CD14-positive monocyte (primary cell): ENCODE results near the gene NBEA. TPM values are rescaled to one million over a fixed set of nuclear protein-coding genes. Genes with fewer than 3 reads are reported as not detected.

Experiments
- DNase-seq, 3 donors: peaks; one replicate each; pipeline ENCODE4 v3.0.0-alpha.2; 2011 to 2022
- H2AFZ ChIP-seq: 2 replicates; pipeline ENCODE4 v1.6.0; 2012; ENCODE audit warnings: mild to moderate bottlenecking, low read depth, low read length, inconsistent platforms; ENCODE audit not compliant: insufficient read depth, poor library complexity, severe bottlenecking
- H3K27ac ChIP-seq, 2 donors: 1 replicate in 1 of 2; 2 replicates in 1 of 2; pipeline ENCODE4 v1.5.1; 2012 to 2013; ENCODE audit warnings: low read length in 2 of 2, control low read depth in 1 of 2, inconsistent platforms in 1 of 2, low read depth in 1 of 2, mild to moderate bottlenecking in 1 of 2
- H3K27me3 ChIP-seq, 2 donors: one replicate each; pipeline versions ENCODE4 v1.6.0 to v1.6.1; 2011 to 2013; ENCODE audit warnings: low read length in 2 of 2; ENCODE audit not compliant: control insufficient read depth in 2 of 2, insufficient read depth in 2 of 2
- H3K36me3 ChIP-seq, 2 donors: replicated peaks in 1 of 2; 1 replicate in 1 of 2; 2 replicates in 1 of 2; pipeline versions ENCODE4 v1.5.1 to v1.6.1; 2012 to 2013; ENCODE audit warnings: low read length in 2 of 2, control low read depth in 1 of 2, inconsistent platforms in 1 of 2, mild to moderate bottlenecking in 1 of 2; ENCODE audit not compliant: insufficient read depth in 2 of 2, control insufficient read depth in 1 of 2
- H3K4me1 ChIP-seq, 2 donors: 1 replicate in 1 of 2; 2 replicates in 1 of 2; pipeline versions ENCODE4 v1.5.1 to v1.6.1; 2012 to 2013; ENCODE audit warnings: low read length in 2 of 2, control low read depth in 1 of 2, inconsistent platforms in 1 of 2, mild to moderate bottlenecking in 1 of 2, moderate library complexity in 1 of 2; ENCODE audit not compliant: insufficient read depth in 2 of 2, control insufficient read depth in 1 of 2
- H3K4me2 ChIP-seq: replicated peaks from 2 replicates; pipeline ENCODE3; 2012; ENCODE audit warnings: low read length, moderate library complexity, mild to moderate bottlenecking; ENCODE audit not compliant: poor library complexity, severe bottlenecking; ENCODE audit errors: extremely low read depth
- H3K4me3 ChIP-seq, 3 experiments: fragments of 200-600 bp in 1 of 3; sonication (generic) in 1 of 3; replicated peaks in 1 of 3; 1 replicate in 2 of 3; 2 replicates in 1 of 3; pipeline ENCODE4 v1.5.1; 2011 to 2013; ENCODE audit warnings: low read length in 3 of 3, mild to moderate bottlenecking in 3 of 3, control low read depth in 2 of 3, low read depth in 2 of 3, inconsistent platforms in 1 of 3, moderate library complexity in 1 of 3
- H3K79me2 ChIP-seq: 2 replicates; pipeline ENCODE4 v1.6.0; 2012; ENCODE audit warnings: mild to moderate bottlenecking, control low read depth, inconsistent platforms, low read length, moderate library complexity; ENCODE audit not compliant: insufficient read depth
- H3K9ac ChIP-seq: 2 replicates; pipeline ENCODE4 v1.6.0; 2017; ENCODE audit warnings: low read length, mild to moderate bottlenecking; ENCODE audit not compliant: insufficient read depth, poor library complexity, severe bottlenecking
- H3K9me3 ChIP-seq, 2 donors: replicated peaks in 1 of 2; 1 replicate in 1 of 2; 2 replicates in 1 of 2; pipeline versions ENCODE4 v1.5.1 to v1.6.1; 2012 to 2013; ENCODE audit warnings: low read length in 2 of 2, control low read depth in 1 of 2; ENCODE audit not compliant: control insufficient read depth in 1 of 2, insufficient read depth in 1 of 2
- H4K20me1 ChIP-seq: 2 replicates; pipeline ENCODE4 v1.6.0; 2012; ENCODE audit warnings: mild to moderate bottlenecking, low read length, control low read depth, moderate library complexity; ENCODE audit not compliant: insufficient read depth
- H3K27ac Mint-ChIP-seq, 7 donors: one replicate each; pipeline ENCODE4 v1.8.0; 2020; ENCODE audit warnings: mild to moderate bottlenecking in 7 of 7, mixed read lengths in 7 of 7, moderate library complexity in 6 of 7, inconsistent platforms in 2 of 7
- H3K27me3 Mint-ChIP-seq, 3 donors: one replicate each; pipeline ENCODE4 v1.8.0; 2021 to 2022; ENCODE audit warnings: low read depth in 3 of 3, mild to moderate bottlenecking in 3 of 3, mixed read lengths in 3 of 3, moderate library complexity in 3 of 3, inconsistent platforms in 1 of 3
- H3K36me3 Mint-ChIP-seq, 2 donors: one replicate each; pipeline ENCODE4 v1.8.0; 2020; ENCODE audit warnings: mixed read lengths in 2 of 2, inconsistent platforms in 1 of 2, mild to moderate bottlenecking in 1 of 2
- H3K4me1 Mint-ChIP-seq: one replicate; pipeline ENCODE4 v1.8.0; 2020; ENCODE audit warnings: mild to moderate bottlenecking, mixed read lengths
- H3K4me3 Mint-ChIP-seq, 2 donors: one replicate each; pipeline ENCODE4 v1.8.0; 2020; ENCODE audit warnings: mild to moderate bottlenecking in 2 of 2, mixed read lengths in 2 of 2, moderate library complexity in 1 of 2
- H3K9me3 Mint-ChIP-seq, 7 donors: one replicate each; pipeline ENCODE4 v1.8.0; 2020 to 2022; ENCODE audit warnings: mixed read lengths in 7 of 7, mild to moderate bottlenecking in 6 of 7, moderate library complexity in 6 of 7, inconsistent platforms in 2 of 7
- WGBS: methylation state at CpG from one replicate; pipeline ENCODE4 v1.1.5; 2013; ENCODE audit warnings: missing lambda C conversion rate; ENCODE audit not compliant: insufficient coverage; 5-methylcytosine and 5-hydroxymethylcytosine counted together
- intact Hi-C, 2 donors: fragments of 100-400 bp; cut with micrococcal nuclease; formaldehyde crosslinking; loops; one replicate each; pipeline versions ENCODE4 v1.15.0 to v1.15.1; 2023
- polyA plus RNA-seq, 3 donors: library from polyadenylated mRNA; depleted of rRNA in 1 of 3; unstranded in 2 of 3; stranded (reverse) in 1 of 3; fragments of 300-500 nt in 2 of 3; fragments of >200 nt in 1 of 3; fragmentation: Illumina TruSeq in 2 of 3; gene quantifications; 1 replicate in 2 of 3; 2 replicates in 1 of 3; pipeline ENCODE4 v1.2.3, GENCODE V29; 2012 to 2021
- TF ChIP-seq, protein P1 (sequence below): fragments of 200-600 bp; IDR thresholded peaks from one replicate; pipeline ENCODE4 v1.8.0; 2022; ENCODE audit warnings: antibody characterized with exemption, mild to moderate bottlenecking

The NBEA gene
- polyA plus RNA-seq, 3 donors: 0.03 to 0.23 (median 0.08) TPM

DNA sequence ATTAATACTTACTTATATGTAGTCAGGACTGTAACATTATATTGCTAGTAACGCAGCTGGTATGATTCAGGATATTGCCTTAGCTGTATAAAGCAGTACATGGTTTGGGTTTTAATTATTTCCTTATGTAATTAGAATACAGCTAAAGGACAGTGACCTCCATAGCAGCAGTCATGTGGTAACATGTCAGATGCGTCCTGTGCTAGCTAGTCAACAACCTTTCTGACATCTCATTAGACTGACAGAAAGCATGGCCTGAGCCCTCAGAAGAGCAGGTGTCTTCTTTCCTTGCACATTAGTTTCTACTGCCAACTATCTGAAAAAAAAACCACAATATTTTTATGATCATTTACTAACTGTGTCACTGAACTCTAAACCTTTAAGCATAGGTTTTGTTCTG, 412.2 kb downstream of the NBEA start:
- Mint-ChIP-seq H3K9me3 (peaks cover 0 to 4% (median 0%) of the 10 kb centered on the region in 7 donors), H3K4me3 (no peak overlapping the region), H3K36me3 (no peaks in the 10 kb centered on the region), H3K4me1 (peaks cover 4% of the 10 kb centered on the region), H3K27me3 (peaks cover 0 to 1% (median 0%) of the 10 kb centered on the region in 3 donors), H3K27ac (no peak overlapping the region)
- H3K27me3 ChIP-seq: no peaks in the 10 kb centered on the region
- 91% methylated on average over 1 of the region's 2 CpGs for WGBS
- no peaks in the 10 kb centered on the region for H3K4me1 ChIP-seq
- no peak overlapping the region for H3K9ac ChIP-seq
- H3K79me2 ChIP-seq: no peaks in the 10 kb centered on the region
- no peak overlapping the region for H2AFZ ChIP-seq
- TF ChIP-seq, protein P1, sequence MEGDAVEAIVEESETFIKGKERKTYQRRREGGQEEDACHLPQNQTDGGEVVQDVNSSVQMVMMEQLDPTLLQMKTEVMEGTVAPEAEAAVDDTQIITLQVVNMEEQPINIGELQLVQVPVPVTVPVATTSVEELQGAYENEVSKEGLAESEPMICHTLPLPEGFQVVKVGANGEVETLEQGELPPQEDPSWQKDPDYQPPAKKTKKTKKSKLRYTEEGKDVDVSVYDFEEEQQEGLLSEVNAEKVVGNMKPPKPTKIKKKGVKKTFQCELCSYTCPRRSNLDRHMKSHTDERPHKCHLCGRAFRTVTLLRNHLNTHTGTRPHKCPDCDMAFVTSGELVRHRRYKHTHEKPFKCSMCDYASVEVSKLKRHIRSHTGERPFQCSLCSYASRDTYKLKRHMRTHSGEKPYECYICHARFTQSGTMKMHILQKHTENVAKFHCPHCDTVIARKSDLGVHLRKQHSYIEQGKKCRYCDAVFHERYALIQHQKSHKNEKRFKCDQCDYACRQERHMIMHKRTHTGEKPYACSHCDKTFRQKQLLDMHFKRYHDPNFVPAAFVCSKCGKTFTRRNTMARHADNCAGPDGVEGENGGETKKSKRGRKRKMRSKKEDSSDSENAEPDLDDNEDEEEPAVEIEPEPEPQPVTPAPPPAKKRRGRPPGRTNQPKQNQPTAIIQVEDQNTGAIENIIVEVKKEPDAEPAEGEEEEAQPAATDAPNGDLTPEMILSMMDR: no peak
- no peak overlapping the region for H3K27ac ChIP-seq
- no peaks in the 10 kb centered on the region for H3K9me3 ChIP-seq
- no peaks in the 10 kb centered on the region for H3K36me3 ChIP-seq
- H3K4me2 ChIP-seq: no peak overlapping the region
- no peak for DNase-seq
- intact Hi-C loops: no loop called here
- H4K20me1 ChIP-seq: no peaks in the 10 kb centered on the region
- H3K4me3 ChIP-seq: no peak overlapping the region

DNA sequence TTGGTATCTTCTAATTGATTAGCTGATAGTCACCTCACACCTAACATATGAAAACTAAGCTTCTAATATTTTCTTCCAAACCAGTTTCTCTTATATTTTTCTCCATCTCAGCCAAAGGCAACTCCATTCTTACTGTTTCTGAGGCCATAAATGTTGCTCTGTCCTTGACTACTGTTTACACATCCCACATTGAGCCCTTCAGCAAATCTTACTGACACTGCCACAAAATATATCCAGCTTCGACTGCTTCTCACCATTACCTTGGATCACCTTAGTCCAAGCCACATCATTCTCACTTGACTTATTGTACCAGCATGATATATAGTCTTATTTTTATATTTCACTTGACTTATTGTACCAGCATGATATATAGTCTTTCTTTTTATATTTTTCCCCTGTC, 412.8 kb downstream of the NBEA start:
- 100% methylated on average over 1 of the region's 1 CpG for WGBS
- Mint-ChIP-seq H3K4me3 (no peak overlapping the region), H3K27ac (no peak overlapping the region), H3K36me3 (no peaks in the 10 kb centered on the region), H3K4me1 (peaks cover 4% of the 10 kb centered on the region), H3K9me3 (peaks cover 0 to 4% (median 0%) of the 10 kb centered on the region in 7 donors), H3K27me3 (peaks cover 0 to 1% (median 0%) of the 10 kb centered on the region in 3 donors)
- intact Hi-C loops: no loop called here
- DNase-seq: no peak
- no peak overlapping the region for H3K27ac ChIP-seq
- TF ChIP-seq, protein P1: no peak
- no peaks in the 10 kb centered on the region for H3K9me3 ChIP-seq
- no peaks in the 10 kb centered on the region for H3K79me2 ChIP-seq
- no peaks in the 10 kb centered on the region for H3K36me3 ChIP-seq
- no peak overlapping the region for H3K9ac ChIP-seq
- H3K4me3 ChIP-seq: no peak overlapping the region
- H3K27me3 ChIP-seq: no peaks in the 10 kb centered on the region
- no peak overlapping the region for H2AFZ ChIP-seq
- no peaks in the 10 kb centered on the region for H4K20me1 ChIP-seq
- no peak overlapping the region for H3K4me2 ChIP-seq
- no peaks in the 10 kb centered on the region for H3K4me1 ChIP-seq
